Posterior vena cava (tissue), 2 donors: ENCODE results near the gene IQGAP3. TPM values are rescaled to one million over a fixed set of nuclear protein-coding genes. Genes with fewer than 3 reads are reported as not detected.
"Not testable (repeated sequence)": the region's sequence is repeated elsewhere in the genome, so short reads cannot be mapped to it uniquely, and the experiment has no call there.

ENCODE experiments used
- DNase-seq: peaks from one replicate; pipeline ENCODE4 v3.0.0-alpha.2; 2020; ENCODE audit warnings: low spot score
- intact Hi-C, 2 donors: fragments of 100-400 bp; cut with DNase I; formaldehyde crosslinking; loops; one replicate each; pipeline versions ENCODE4 v1.14.1 to v1.14.2; 2022 to 2023
- long read RNA-seq, 2 donors: library from polyadenylated mRNA; unstranded; transcript quantifications; one replicate each; pipeline ENCODE4 v2.0.0, GENCODE V29; 2020 to 2021
- total RNA-seq, 2 donors: library from RNA; stranded (reverse); fragmentation: NEBNext Ultra II Directional; extraction: Animal tissue kit (Norgen Biotek cat#: 25700); gene quantifications; one replicate each; pipeline ENCODE4 v1.2.1, GENCODE V29; 2021
- donor health status: DM: yes; HTN: yes; CAD: no.
- donor health status: DM: yes; HTN: yes; CAD: no.

The IQGAP3 gene
- under 1 TPM; 0.43 to 0.79 TPM for total RNA-seq
- long read RNA-seq, donor 1, result 0 reads
- long read RNA-seq, donor 2, result 0 reads

DNA sequence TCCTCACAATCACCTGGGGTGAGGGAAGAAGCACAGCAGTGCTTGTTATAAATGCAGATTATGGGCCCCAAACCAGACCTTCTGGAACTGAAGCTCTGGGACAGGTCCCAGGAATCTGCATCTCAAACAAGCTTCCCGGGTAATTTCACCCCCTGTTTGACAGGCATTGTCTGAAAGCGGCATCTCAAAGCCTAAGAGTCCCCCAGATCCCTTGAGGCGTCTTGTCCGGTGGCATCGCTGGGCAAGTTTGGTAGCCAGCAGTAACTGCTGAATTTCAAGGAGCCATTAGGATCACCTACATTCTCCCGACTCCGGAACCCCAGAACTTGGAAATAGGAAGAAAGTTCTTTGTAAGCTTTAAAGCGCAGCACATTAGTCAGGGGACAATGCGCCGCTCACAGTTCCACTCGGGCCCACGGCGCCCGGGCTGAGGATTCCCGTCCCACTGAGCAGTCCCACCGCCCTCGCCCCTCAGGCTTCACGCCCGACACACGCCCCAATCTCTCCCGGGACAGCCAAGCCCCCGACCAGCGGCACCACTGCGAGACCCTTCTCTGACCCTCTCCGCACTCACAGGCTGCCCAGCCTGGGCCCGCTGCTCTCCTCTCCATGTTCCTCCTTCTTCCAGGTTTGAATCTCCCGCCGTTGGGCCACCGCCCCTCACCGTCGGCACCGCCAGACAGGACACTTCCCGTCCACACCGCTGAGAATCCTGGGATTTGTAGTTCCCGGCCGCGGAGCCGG lies at the start of gene IQGAP3:
TSS of gene IQGAP3 (minus strand) at position 647 of the 744 bp plus-strand sequence. CDS start at position 611, 36 bp downstream.
- peak; percentile 94 for DNase-seq
- intact Hi-C loops, result no loop called here

DNA sequence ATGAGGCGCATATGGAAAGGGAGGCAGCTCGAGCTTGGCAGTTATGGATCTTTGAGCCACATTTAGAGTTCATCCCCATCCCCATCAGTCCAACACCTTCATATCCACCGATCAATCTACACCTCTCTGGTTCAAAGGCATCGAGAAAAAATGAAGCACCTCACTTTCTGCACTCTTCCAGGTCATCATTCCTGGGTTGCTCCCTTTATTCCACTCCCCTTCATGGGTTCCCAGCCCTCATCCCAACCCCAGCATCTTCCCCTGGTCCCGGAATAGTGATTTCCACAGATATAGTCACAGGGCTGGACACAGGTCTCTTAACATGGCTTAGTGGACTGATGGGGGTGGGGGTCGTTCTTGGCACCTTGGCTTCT lies 47.2 kb upstream of the IQGAP3 start:
- intact Hi-C loops, result no loop called here
- no peak for DNase-seq

DNA sequence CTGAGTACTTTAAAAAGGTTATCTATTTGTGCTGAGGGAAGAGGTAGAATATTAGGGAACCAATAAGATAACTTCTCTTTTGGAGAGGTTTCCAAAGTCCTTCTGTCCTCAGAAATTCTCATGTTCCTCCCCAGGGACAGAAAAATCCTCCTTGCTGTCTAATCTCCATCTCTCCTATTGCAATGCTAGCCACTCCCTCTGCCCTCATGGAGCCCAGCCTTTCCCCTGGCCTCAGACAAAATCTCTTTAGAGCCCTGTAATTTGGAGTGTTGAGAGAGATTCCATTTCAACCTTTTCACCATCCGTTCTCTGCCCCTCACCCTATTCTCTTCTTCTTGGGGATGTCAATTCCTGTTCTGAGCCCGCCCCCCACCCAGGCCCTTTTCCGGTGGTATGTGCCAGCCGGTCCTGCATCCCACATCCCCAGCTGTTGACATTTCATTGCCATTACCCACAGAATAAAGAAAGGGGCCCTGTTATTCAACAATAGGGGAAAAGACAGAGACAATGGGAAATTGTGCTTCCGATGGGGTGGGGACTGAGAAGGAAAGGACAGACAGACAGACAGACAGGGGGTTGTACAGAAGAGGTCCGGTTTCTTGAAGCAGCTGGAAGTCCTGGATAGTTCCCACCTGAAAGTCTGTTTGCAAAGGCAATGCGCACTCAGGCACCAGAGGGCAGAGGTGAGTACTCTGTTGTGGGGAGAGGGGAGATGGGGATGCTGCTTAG lies 46.7 kb upstream of the IQGAP3 start, which contains the start of gene HAPLN2:
TSS of gene HAPLN2 (plus strand) at position 563 of the 729 bp plus-strand sequence. CDS start 4,076 bp downstream, outside the sequence.
- intact Hi-C loops, result no loop called here

DNA sequence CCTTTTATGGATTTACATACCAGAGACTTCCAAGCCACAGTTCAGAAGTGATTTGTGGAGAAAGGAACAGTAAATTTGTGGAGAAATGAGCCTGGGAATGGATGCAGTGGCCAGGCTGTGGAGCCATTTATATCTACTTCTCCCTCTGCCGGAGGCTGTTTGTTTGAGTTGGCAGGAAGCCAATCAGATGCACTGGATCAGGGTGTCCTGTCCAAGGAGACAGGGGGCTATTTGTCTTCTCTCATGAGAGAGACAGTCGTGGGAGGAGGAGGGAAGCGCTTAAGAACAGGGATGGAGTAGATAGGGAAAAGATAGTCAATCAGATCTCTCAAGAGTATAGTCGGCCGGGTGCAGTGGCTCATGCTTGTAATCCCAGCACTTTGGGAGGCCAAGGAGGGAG lies 44.1 kb upstream of the IQGAP3 start:
- intact Hi-C loops, result no loop called here
- no peak for DNase-seq

More for the DNA sequence above, 46.7 kb upstream of the IQGAP3 start, which contains the start of gene HAPLN2:
- no peak for DNase-seq

- intact Hi-C loops, result no loop called here
- DNase-seq, result no peak
Observed at GRCh38 chr1:156615946-156616345, 43.6 kb upstream of the IQGAP3 start.

GRCh38 chr1:156612666-156613065 lies 40.3 kb upstream of the IQGAP3 start:
- intact Hi-C loops, result loop anchor here (5.0 kb wide), 1 partner anchor 230 kb away; no protein-coding TSS in a partner anchor
- DNase-seq, result no peak

DNA sequence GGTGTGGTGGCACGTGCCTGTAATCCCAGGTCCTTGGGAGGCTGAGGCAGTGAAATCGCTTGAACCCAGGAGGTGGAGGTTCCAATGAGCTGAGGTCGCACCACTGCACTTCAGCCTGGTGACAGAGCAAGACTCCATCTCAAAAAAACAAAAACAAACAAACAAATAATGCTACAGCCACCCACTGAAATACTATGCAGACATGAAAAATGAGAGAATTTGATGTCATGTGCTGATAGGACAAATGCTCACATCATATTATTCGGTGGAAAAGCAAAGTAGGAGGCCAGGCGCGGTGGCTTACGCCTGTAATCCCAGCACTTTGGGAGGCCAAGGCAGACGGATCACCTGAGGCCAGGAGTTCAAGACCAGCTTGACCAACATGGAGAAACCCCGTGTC lies 37.7 kb upstream of the IQGAP3 start:
- intact Hi-C loops, result loop anchor here (5.0 kb wide), 1 partner anchor 228 kb away; no protein-coding TSS in a partner anchor
- not testable (repeated sequence) for DNase-seq

DNA sequence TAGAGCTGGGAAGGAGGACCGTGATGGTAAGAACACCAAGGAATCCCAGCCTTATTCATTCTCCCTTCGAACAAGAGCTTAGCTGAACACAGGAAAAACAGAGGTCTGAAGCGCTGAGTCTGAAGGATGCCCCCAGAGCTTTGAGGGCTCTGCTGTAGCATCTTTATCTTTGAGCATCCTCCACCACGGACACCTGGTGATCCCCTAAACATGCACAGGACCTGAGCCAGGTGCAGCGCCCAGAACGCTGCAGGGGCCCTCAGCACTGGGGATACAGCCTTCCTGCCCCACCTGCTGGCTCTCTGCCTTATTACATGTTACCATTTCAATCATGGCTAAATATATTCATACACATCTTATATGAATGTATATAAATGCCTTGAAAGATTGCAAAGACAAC lies 36.6 kb upstream of the IQGAP3 start:
- intact Hi-C loops, result loop anchor here in 1 of 2 donors (5.0 to 10.0 kb wide), 2 partner anchors 124 to 152 kb away; no protein-coding TSS in a partner anchor
- DNase-seq, result no peak

- intact Hi-C loops, result loop anchor here in 1 of 2 donors (5.0 to 10.0 kb wide), 2 partner anchors 123 to 151 kb away; no protein-coding TSS in a partner anchor
- no peak for DNase-seq
Observed at GRCh38 chr1:156608036-156608674, 35.8 kb upstream of the IQGAP3 start.

DNA sequence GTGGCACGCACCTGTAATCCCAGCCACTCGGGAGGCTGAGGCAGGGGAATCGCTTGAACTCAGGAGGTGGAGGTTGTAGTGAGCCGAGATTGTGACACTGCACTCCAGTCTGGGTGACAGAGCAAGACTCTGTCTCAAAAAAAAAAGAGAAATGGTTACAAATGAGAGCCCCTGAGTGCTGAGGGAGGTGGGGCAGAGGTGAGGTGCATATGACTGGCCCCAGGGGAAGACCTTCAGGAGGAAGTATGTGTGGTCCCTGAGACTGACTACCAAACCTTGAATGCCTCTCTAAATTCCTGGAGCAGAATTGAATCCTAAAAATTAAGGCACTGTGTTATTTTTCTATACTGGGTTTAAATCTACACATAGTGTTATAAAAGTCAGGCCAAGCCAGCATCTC lies 35.0 kb upstream of the IQGAP3 start:
- intact Hi-C loops, result loop anchor here in 1 of 2 donors (5.0 to 10.0 kb wide), 2 partner anchors 123 to 150 kb away; no protein-coding TSS in a partner anchor
- DNase-seq, result not testable (repeated sequence)

GRCh38 chr1:156602557-156602993 lies 30.2 kb upstream of the IQGAP3 start:
- DNase-seq, result no peak
- intact Hi-C loops, result loop anchor here in 1 of 2 donors (10.0 kb wide), 1 partner anchor 118 kb away; no protein-coding TSS in a partner anchor

DNA sequence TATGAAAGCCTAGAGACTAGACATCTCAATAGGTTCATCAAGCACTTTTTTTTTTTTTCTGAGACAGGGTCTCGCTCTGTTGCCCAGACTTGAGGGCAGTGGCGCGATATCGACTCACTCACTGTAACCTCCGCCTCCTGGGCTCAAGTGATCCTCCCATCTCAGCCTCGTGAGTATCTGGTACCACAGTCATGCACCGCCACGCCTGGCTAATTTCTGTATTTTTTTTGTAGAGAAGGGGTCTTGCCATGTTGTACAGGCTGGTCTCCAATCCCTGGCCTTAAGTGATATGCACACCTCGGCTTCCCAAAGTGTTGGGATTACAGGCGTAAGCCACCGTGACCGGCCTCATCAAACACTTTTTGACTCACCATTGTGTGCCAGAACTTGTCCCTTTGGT lies 29.5 kb upstream of the IQGAP3 start:
- DNase-seq, result no peak
- intact Hi-C loops, result loop anchor here in 1 of 2 donors (10.0 kb wide), 1 partner anchor 117 kb away; no protein-coding TSS in a partner anchor

GRCh38 chr1:156601122-156601830 lies 28.9 kb upstream of the IQGAP3 start, which contains the start of gene GPATCH4:
TSS of gene GPATCH4 (minus strand) at chr1:156601479.
- intact Hi-C loops, result loop anchor here in 1 of 2 donors (10.0 kb wide), 1 partner anchor 116 kb away; no protein-coding TSS in a partner anchor
- peak; percentile 94 for DNase-seq

DNA sequence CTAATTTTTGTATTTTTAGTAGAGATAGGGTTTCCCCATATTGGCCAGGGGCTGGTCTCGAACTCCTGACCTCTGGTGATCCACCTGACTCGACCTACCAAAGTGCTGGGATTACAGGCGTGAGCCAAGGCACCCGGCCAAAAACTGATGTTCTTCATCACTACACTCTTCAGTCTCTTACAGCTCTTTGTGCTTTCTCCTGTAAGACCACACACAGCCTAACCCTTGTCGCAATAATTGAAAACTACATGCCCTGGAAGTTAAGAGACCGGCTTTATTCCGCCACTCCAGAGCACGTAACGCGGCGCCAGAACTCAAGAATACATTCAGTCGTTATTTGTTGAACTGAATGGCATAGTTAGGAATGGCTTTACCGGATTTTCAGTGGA lies 28.4 kb upstream of the IQGAP3 start:
- intact Hi-C loops, result loop anchor here in 1 of 2 donors (10.0 kb wide), 1 partner anchor 116 kb away; no protein-coding TSS in a partner anchor
- DNase-seq, result no peak

GRCh38 chr1:156599811-156600210 lies 27.4 kb upstream of the IQGAP3 start:
- intact Hi-C loops, result loop anchor here (10.0 kb wide), 1 partner anchor 115 kb away; no protein-coding TSS in a partner anchor

DNA sequence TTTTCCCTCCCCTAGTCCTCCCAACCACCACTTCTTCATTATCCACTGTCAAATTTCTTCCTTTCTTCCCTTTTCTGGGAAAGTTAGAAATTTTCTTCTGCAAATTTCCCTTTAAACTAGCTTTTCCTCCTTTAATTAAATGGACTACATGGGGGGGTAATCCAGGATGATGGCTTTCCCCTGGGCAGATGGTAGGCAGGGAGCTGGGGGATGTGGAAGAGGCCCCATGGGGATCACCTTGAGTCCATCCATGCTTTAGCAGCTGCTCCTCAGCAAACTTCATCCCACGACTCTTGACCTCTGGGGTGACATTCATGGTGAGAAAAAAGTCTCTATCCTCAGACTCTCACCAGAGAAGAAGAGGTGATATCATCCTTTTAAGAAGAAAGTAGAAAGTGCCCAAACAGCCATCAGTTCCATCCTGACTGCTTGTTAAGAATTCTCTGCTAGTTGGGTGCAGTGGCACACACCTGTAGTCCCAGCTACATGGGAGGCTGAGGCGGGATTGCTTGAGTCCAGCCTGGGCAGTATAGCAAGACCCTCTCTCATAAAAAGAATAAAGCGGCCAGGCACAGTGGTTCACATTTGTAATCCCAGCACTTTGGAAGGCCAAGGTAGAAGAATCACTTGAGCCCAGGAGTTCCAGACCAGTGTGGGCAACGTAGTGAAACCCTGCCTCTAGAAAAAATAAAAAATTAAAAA lies 26.5 kb upstream of the IQGAP3 start:
- intact Hi-C loops, result loop anchor here in 1 of 2 donors (10.0 kb wide), 1 partner anchor 114 kb away; no protein-coding TSS in a partner anchor
- no peak for DNase-seq

More at GRCh38 chr1:156599811-156600210, 27.4 kb upstream of the IQGAP3 start:
- no peak for DNase-seq

DNA sequence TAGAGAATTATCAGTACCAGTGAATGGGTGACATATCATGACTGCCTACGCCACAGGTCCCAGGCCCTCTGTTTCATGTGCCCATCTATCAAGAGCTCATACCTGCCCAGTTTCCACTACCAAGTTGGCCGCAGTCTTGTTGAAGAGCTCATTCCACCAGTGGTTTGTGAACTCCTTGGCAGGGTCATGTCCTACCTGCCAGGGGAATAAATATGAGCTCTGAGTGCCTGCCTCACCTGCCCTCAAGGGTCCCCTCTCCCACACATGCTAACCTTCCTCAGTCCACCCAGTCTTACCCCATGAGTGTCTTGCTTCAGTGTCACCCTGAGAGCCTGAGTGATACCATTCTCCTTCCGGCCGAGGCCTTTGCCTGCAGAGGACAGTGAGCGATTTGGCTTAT lies 25.8 kb upstream of the IQGAP3 start:
- intact Hi-C loops, result loop anchor here in 1 of 2 donors (10.0 kb wide), 1 partner anchor 113 kb away; no protein-coding TSS in a partner anchor
- no peak for DNase-seq
